ENCODE measurements around the gene SLC12A5.

SLC12A5 gene

GRCh38 chr20:46035253-46035652 lies 6.2 kb downstream of the SLC12A5 start:
- no peak for DNase-seq (ENCODE audit: low spot score)
- no peak for TF ChIP-seq CTCF (IDR thresholded peaks at IDR 0.05)
- H3K27ac ChIP-seq = no peak overlapping the region
- H3K4me3 ChIP-seq = no peak overlapping the region

GRCh38 chr20:46035713-46036112 lies 6.7 kb downstream of the SLC12A5 start:
- TF ChIP-seq CTCF (IDR thresholded peaks at IDR 0.05) = no peak
- no peak overlapping the region for H3K4me3 ChIP-seq
- no peak overlapping the region for H3K27ac ChIP-seq
- no peak for DNase-seq (ENCODE audit: low spot score)

- no peak for DNase-seq (ENCODE audit: low spot score)
- Histone ChIP-seq H3K27ac (no peak overlapping the region), H3K4me3 (no peak overlapping the region)
- no peak for TF ChIP-seq CTCF (IDR thresholded peaks at IDR 0.05)
These were observed 7.4 kb downstream of the SLC12A5 start for GRCh38 chr20:46036370-46036769.

- no peak overlapping the region for H3K4me3 ChIP-seq
- no peak overlapping the region for H3K27ac ChIP-seq
- DNase-seq (ENCODE audit: low spot score) = no peak
- TF ChIP-seq CTCF (IDR thresholded peaks at IDR 0.05) = no peak
These were observed 8.0 kb downstream of the SLC12A5 start for GRCh38 chr20:46037036-46037435.

GRCh38 chr20:46040902-46041535 lies 12.0 kb downstream of the SLC12A5 start:
- Histone ChIP-seq H3K27ac (no peak overlapping the region), H3K4me3 (no peak overlapping the region)
- DNase-seq (ENCODE audit: low spot score) = no peak
- TF ChIP-seq CTCF (IDR thresholded peaks at IDR 0.05) = no peak

GRCh38 chr20:46043556-46043955 lies 14.5 kb downstream of the SLC12A5 start:
- no peak for DNase-seq (ENCODE audit: low spot score)
- TF ChIP-seq CTCF (IDR thresholded peaks at IDR 0.05) = no peak

GRCh38 chr20:46044896-46045295 lies 15.9 kb downstream of the SLC12A5 start:
- no peak overlapping the region for H3K27ac ChIP-seq
- no peak for TF ChIP-seq CTCF (IDR thresholded peaks at IDR 0.05)
- no peak overlapping the region for H3K4me3 ChIP-seq
- DNase-seq (ENCODE audit: low spot score) = no peak

More at GRCh38 chr20:46043556-46043955, 14.5 kb downstream of the SLC12A5 start:
- H3K27ac ChIP-seq = no peak overlapping the region
- H3K4me3 ChIP-seq = no peak overlapping the region

Data from coronary artery (tissue), 2 donors.